ENCODE measurements around the gene ZNF548.

Gene ZNF548

GRCh38 chr19:57395710-57396109 lies 6.1 kb downstream of the ZNF548 start:
- in situ Hi-C loops (cut with MboI; ENCODE audit: low sequenced_read_pairs) = no loop called here

GRCh38 chr19:57398868-57399267 lies 9.2 kb downstream of the ZNF548 start:
- in situ Hi-C loops (cut with MboI; ENCODE audit: low sequenced_read_pairs) = no loop called here

- in situ Hi-C loops (cut with MboI; ENCODE audit: low sequenced_read_pairs) = no loop called here
Measured at GRCh38 chr19:57403737-57404563, 14.3 kb downstream of the ZNF548 start.

GRCh38 chr19:57406516-57407123 lies 17.0 kb downstream of the ZNF548 start:
- in situ Hi-C loops (cut with MboI; ENCODE audit: low sequenced_read_pairs) = no loop called here

GRCh38 chr19:57410877-57411671 lies 21.4 kb downstream of the ZNF548 start, which contains the start of gene ZNF17:
Gene ZNF17 (plus strand): TSS chr19:57411161. CDS start chr19:57413616, 2,455 bp downstream.
- in situ Hi-C loops (cut with MboI; ENCODE audit: low sequenced_read_pairs) = no loop called here

GRCh38 chr19:57419439-57419838 lies 29.8 kb downstream of the ZNF548 start:
- in situ Hi-C loops (cut with MboI; ENCODE audit: low sequenced_read_pairs) = no loop called here

- in situ Hi-C loops (cut with MboI; ENCODE audit: low sequenced_read_pairs) = no loop called here
Measured at GRCh38 chr19:57421037-57421436, 31.4 kb downstream of the ZNF548 start.

GRCh38 chr19:57434386-57435061 lies 44.9 kb downstream of the ZNF548 start:
- in situ Hi-C loops (cut with MboI; ENCODE audit: low sequenced_read_pairs) = no loop called here

- in situ Hi-C loops (cut with MboI; ENCODE audit: low sequenced_read_pairs) = no loop called here
Measured at GRCh38 chr19:57435062-57435978, 45.7 kb downstream of the ZNF548 start, which contains the start of gene ZNF749. Gene ZNF749 (plus strand): TSS chr19:57435325. CDS start chr19:57435579, 254 bp downstream.

GRCh38 chr19:57436417-57436816 lies 46.8 kb downstream of the ZNF548 start:
- in situ Hi-C loops (cut with MboI; ENCODE audit: low sequenced_read_pairs) = no loop called here

- in situ Hi-C loops (cut with MboI; ENCODE audit: low sequenced_read_pairs) = no loop called here
Measured at GRCh38 chr19:57437931-57438330, 48.3 kb downstream of the ZNF548 start.

- in situ Hi-C loops (cut with MboI; ENCODE audit: low sequenced_read_pairs) = no loop called here
Measured at GRCh38 chr19:57438925-57439324, 49.3 kb downstream of the ZNF548 start.

GRCh38 chr19:57441979-57442752 lies 52.5 kb downstream of the ZNF548 start:
- in situ Hi-C loops (cut with MboI; ENCODE audit: low sequenced_read_pairs) = no loop called here

- in situ Hi-C loops (cut with MboI; ENCODE audit: low sequenced_read_pairs) = no loop called here
Measured at GRCh38 chr19:57443121-57443696, 53.6 kb downstream of the ZNF548 start.

- in situ Hi-C loops (cut with MboI; ENCODE audit: low sequenced_read_pairs) = no loop called here
Measured at GRCh38 chr19:57452307-57452706, 62.7 kb downstream of the ZNF548 start.

Data from hTERT RPE-1 (cell line).